Mesenchymal stem cell (in vitro differentiated cells and primary cell): ENCODE measurements around the gene TNFAIP3.

Experiments used
- DNase-seq: peaks from one replicate; pipeline ENCODE4 v3.0.0-alpha.2; 2013
- H2AFZ ChIP-seq: one replicate; pipeline ENCODE4 v1.6.1; 2013; ENCODE audit warnings: low read depth, mild to moderate bottlenecking, control low read depth, inconsistent platforms, low read length, moderate library complexity
- H2AK5ac ChIP-seq: 2 replicates; pipeline ENCODE4 v1.6.1; 2013; ENCODE audit warnings: low read length, moderate library complexity, mild to moderate bottlenecking, inconsistent platforms; ENCODE audit not compliant: severe bottlenecking
- H2BK120ac ChIP-seq: one replicate; pipeline ENCODE4 v1.6.1; 2013; ENCODE audit warnings: low read depth, mild to moderate bottlenecking, inconsistent platforms, low read length, moderate library complexity
- H2BK12ac ChIP-seq, 2 experiments: one replicate each; pipeline ENCODE4 v1.6.1; 2013; ENCODE audit warnings: inconsistent platforms in 2 of 2, low read length in 2 of 2, mild to moderate bottlenecking in 2 of 2, moderate library complexity in 2 of 2, control low read depth in 1 of 2
- H2BK15ac ChIP-seq: one replicate; pipeline ENCODE4 v1.6.1; 2013; ENCODE audit warnings: mild to moderate bottlenecking, low read depth, inconsistent platforms; ENCODE audit not compliant: poor library complexity, severe bottlenecking
- H2BK5ac ChIP-seq: 2 replicates; pipeline ENCODE4 v1.6.1; 2013; ENCODE audit warnings: low read depth, mild to moderate bottlenecking, low read length, control low read depth, inconsistent platforms; ENCODE audit not compliant: poor library complexity, severe bottlenecking
- H3K14ac ChIP-seq, 2 experiments: one replicate each; pipeline ENCODE4 v1.6.1; 2013; ENCODE audit warnings: inconsistent platforms in 2 of 2, low read length in 2 of 2, control low read depth in 1 of 2, mild to moderate bottlenecking in 1 of 2, moderate library complexity in 1 of 2
- H3K18ac ChIP-seq, 2 experiments: one replicate each; pipeline ENCODE4 v1.6.1; 2013; ENCODE audit warnings: inconsistent platforms in 2 of 2, low read length in 2 of 2, control low read depth in 1 of 2, low read depth in 1 of 2, mild to moderate bottlenecking in 1 of 2
- H3K23ac ChIP-seq, 2 experiments: one replicate each; pipeline ENCODE4 v1.6.1; 2013; ENCODE audit warnings: inconsistent platforms in 2 of 2, low read length in 2 of 2, mild to moderate bottlenecking in 2 of 2, moderate library complexity in 2 of 2, control low read depth in 1 of 2
- H3K27ac ChIP-seq: 2 replicates; pipeline ENCODE4 v1.5.1; 2013; ENCODE audit warnings: mild to moderate bottlenecking, moderate library complexity, low read length, control low read depth, inconsistent platforms; ENCODE audit not compliant: poor library complexity, severe bottlenecking
- H3K27me3 ChIP-seq, 2 experiments: 2 replicates each; pipeline versions ENCODE4 v1.6.1 to v1.7.0; 2013; ENCODE audit warnings: low read length in 2 of 2, mild to moderate bottlenecking in 2 of 2, moderate library complexity in 2 of 2, control low read depth in 1 of 2, inconsistent platforms in 1 of 2; ENCODE audit not compliant: control insufficient read depth in 1 of 2, insufficient read depth in 1 of 2
- H3K36me3 ChIP-seq, 2 experiments: 2 replicates each; pipeline versions ENCODE4 v1.6.1 to v1.7.0; 2013; ENCODE audit warnings: low read length in 2 of 2, control low read depth in 1 of 2, inconsistent platforms in 1 of 2, low read depth in 1 of 2, mild to moderate bottlenecking in 1 of 2; ENCODE audit not compliant: insufficient read depth in 2 of 2, control insufficient read depth in 1 of 2
- H3K4ac ChIP-seq, 2 experiments: one replicate each; pipeline ENCODE4 v1.6.1; 2013; ENCODE audit warnings: inconsistent platforms in 2 of 2, low read length in 2 of 2, mild to moderate bottlenecking in 2 of 2, moderate library complexity in 2 of 2, control low read depth in 1 of 2, low read depth in 1 of 2
- H3K4me1 ChIP-seq: 2 replicates; pipeline ENCODE4 v1.6.1; 2013; ENCODE audit warnings: low read depth, low read length, control low read depth; ENCODE audit not compliant: control insufficient read depth, insufficient read depth
- H3K4me2 ChIP-seq: 2 replicates; pipeline ENCODE4 v1.6.1; 2013; ENCODE audit warnings: low read length, mild to moderate bottlenecking, inconsistent platforms; ENCODE audit not compliant: poor library complexity, severe bottlenecking
- H3K4me3 ChIP-seq, 2 experiments: 2 replicates each; pipeline versions ENCODE4 v1.5.1 to v1.7.0; 2013; ENCODE audit warnings: low read length in 2 of 2, mild to moderate bottlenecking in 2 of 2, control low read depth in 1 of 2, low read depth in 1 of 2; ENCODE audit not compliant: insufficient read depth in 1 of 2
- H3K79me1 ChIP-seq: replicated peaks from 2 replicates; pipeline ENCODE4 v1.6.1; 2013; ENCODE audit warnings: mild to moderate bottlenecking, control low read depth, low read length, inconsistent platforms; ENCODE audit not compliant: poor library complexity, severe bottlenecking
- H3K9ac ChIP-seq: 2 replicates; pipeline ENCODE4 v1.7.0; 2013; ENCODE audit warnings: mild to moderate bottlenecking, low read length, moderate library complexity
- H3K9me3 ChIP-seq: 2 replicates; pipeline ENCODE4 v1.7.0; 2013; ENCODE audit warnings: mild to moderate bottlenecking, low read length; ENCODE audit not compliant: control insufficient read depth
- H4K8ac ChIP-seq: one replicate; pipeline ENCODE4 v1.6.1; 2013; ENCODE audit warnings: inconsistent platforms, mild to moderate bottlenecking, low read length, moderate library complexity
- H4K91ac ChIP-seq: one replicate; pipeline ENCODE4 v1.6.1; 2013; ENCODE audit warnings: mild to moderate bottlenecking, low read length, inconsistent platforms
- WGBS: methylation state at CpG from one replicate; pipeline ENCODE4 v1.1.7; 2013; ENCODE audit warnings: mixed read lengths; 5-methylcytosine and 5-hydroxymethylcytosine counted together

The TNFAIP3 gene

GRCh38 chr6:137871831-137872454 is 4.9 kb downstream of the TNFAIP3 start:
- Histone ChIP-seq H3K18ac (no peak overlapping the region), H2BK5ac (no peak overlapping the region), H2BK120ac (no peak overlapping the region), H3K36me3 (peaks cover 8 to 29% of the 10 kb centered on the region in 2 experiments), H2BK12ac (no peak overlapping the region), H2AK5ac (no peak overlapping the region), H3K27ac (no peak overlapping the region), H3K79me1 (peaks cover 24% of the 10 kb centered on the region), H4K91ac (no peak overlapping the region), H3K4me3 (peak overlapping the region in 1 of 2 experiments; percentile 63), H4K8ac (no peak overlapping the region), H3K4me2 (no peak overlapping the region), H3K14ac (no peak overlapping the region), H3K9me3 (no peaks in the 10 kb centered on the region), H3K4ac (no peak overlapping the region), H3K4me1 (peaks cover 7% of the 10 kb centered on the region), H2BK15ac (no peak overlapping the region), H3K9ac (peak overlapping the region; percentile 77), H3K23ac (no peak overlapping the region), H3K27me3 (no peaks in the 10 kb centered on the region), H2AFZ (no peak overlapping the region)
- peak; percentile 2 for DNase-seq
- 89% methylated on average over 1 of the region's 1 CpG for WGBS

GRCh38 chr6:137872581-137873115 is 5.6 kb downstream of the TNFAIP3 start:
- H2AK5ac ChIP-seq: no peak overlapping the region
- no peak overlapping the region for H2BK12ac ChIP-seq
- H3K27ac ChIP-seq: no peak overlapping the region
- peaks cover 21% of the 10 kb centered on the region for H3K79me1 ChIP-seq
- peaks cover 8 to 36% of the 10 kb centered on the region in 2 experiments for H3K36me3 ChIP-seq
- no peaks in the 10 kb centered on the region for H3K9me3 ChIP-seq
- no peak for DNase-seq
- H3K4ac ChIP-seq: no peak overlapping the region
- no peak overlapping the region for H2BK15ac ChIP-seq
- peaks cover 6% of the 10 kb centered on the region for H3K4me1 ChIP-seq
- H4K91ac ChIP-seq: no peak overlapping the region
- no peak overlapping the region for H3K23ac ChIP-seq
- no peak overlapping the region for H3K14ac ChIP-seq
- WGBS: 100% methylated on average over 2 of the region's 2 CpGs
- H3K4me3 ChIP-seq: peak overlapping the region in 1 of 2 experiments; percentile 63
- H4K8ac ChIP-seq: no peak overlapping the region
- peak overlapping the region; percentile 77 for H3K9ac ChIP-seq
- H2BK120ac ChIP-seq: no peak overlapping the region
- H3K18ac ChIP-seq: no peak overlapping the region
- H3K27me3 ChIP-seq: no peaks in the 10 kb centered on the region
- H2BK5ac ChIP-seq: no peak overlapping the region
- H2AFZ ChIP-seq: no peak overlapping the region
- no peak overlapping the region for H3K4me2 ChIP-seq

- Histone ChIP-seq H3K27ac (no peak overlapping the region), H3K27me3 (no peaks in the 10 kb centered on the region), H2BK15ac (no peak overlapping the region), H3K23ac (no peak overlapping the region), H3K79me1 (peaks cover 18% of the 10 kb centered on the region), H2AFZ (no peak overlapping the region), H3K18ac (no peak overlapping the region), H3K4me3 (peak overlapping the region in 1 of 2 experiments; percentile 63), H3K9me3 (no peaks in the 10 kb centered on the region), H3K36me3 (peaks cover 8 to 41% of the 10 kb centered on the region in 2 experiments), H3K4me1 (peaks cover 2% of the 10 kb centered on the region), H4K8ac (no peak overlapping the region), H2AK5ac (no peak overlapping the region), H2BK120ac (no peak overlapping the region), H3K14ac (no peak overlapping the region), H2BK12ac (no peak overlapping the region), H3K4ac (no peak overlapping the region), H4K91ac (no peak overlapping the region), H3K9ac (peak overlapping the region; percentile 77), H2BK5ac (no peak overlapping the region), H3K4me2 (no peak overlapping the region)
- whole genome bisulfite sequencing: 86% methylated on average over 7 of the region's 7 CpGs
- DNase-seq: peak; percentile 85
Observed at GRCh38 chr6:137873273-137873762, 6.3 kb downstream of the TNFAIP3 start.

- Histone ChIP-seq H3K4me2 (no peak overlapping the region), H3K9me3 (no peaks in the 10 kb centered on the region), H3K79me1 (peaks cover 16% of the 10 kb centered on the region), H3K36me3 (peaks cover 20 to 52% of the 10 kb centered on the region in 2 experiments), H2BK5ac (no peak overlapping the region), H4K91ac (no peak overlapping the region), H3K23ac (no peak overlapping the region), H2BK12ac (no peak overlapping the region), H2AK5ac (no peak overlapping the region), H3K4ac (no peak overlapping the region), H3K27ac (no peak overlapping the region), H3K9ac (peak overlapping the region; percentile 77), H4K8ac (no peak overlapping the region), H3K4me1 (peaks cover 6% of the 10 kb centered on the region), H3K27me3 (no peaks in the 10 kb centered on the region), H2BK120ac (no peak overlapping the region), H2BK15ac (no peak overlapping the region), H3K14ac (no peak overlapping the region), H3K4me3 (peak overlapping the region in 1 of 2 experiments; percentile 63), H3K18ac (no peak overlapping the region), H2AFZ (no peak overlapping the region)
- DNase-seq: peak; percentile 44
- 92% methylated on average over 11 of the region's 11 CpGs for WGBS
Observed at GRCh38 chr6:137874204-137875057, 7.4 kb downstream of the TNFAIP3 start.
